Mesendoderm (in vitro differentiated cells): ENCODE data around the gene GABRG3.

Source experiments
- DNase-seq: peaks from one replicate; pipeline ENCODE4 v3.0.0; 2013
- H2AK5ac ChIP-seq: 2 replicates; pipeline ENCODE4 v1.6.1; 2013; ENCODE audit warnings: low read length, inconsistent platforms
- H2BK120ac ChIP-seq: 2 replicates; pipeline ENCODE4 v1.6.1; 2013; ENCODE audit warnings: low read depth, mild to moderate bottlenecking, low read length, moderate library complexity, mixed read lengths
- H2BK15ac ChIP-seq: replicated peaks from 2 replicates; pipeline ENCODE4 v1.6.1; 2013; ENCODE audit warnings: low read depth, mild to moderate bottlenecking, moderate library complexity
- H2BK5ac ChIP-seq: 2 replicates; pipeline ENCODE4 v1.6.1; 2013; ENCODE audit warnings: low read length, inconsistent platforms
- H3K18ac ChIP-seq: 2 replicates; pipeline ENCODE4 v1.6.1; 2013; ENCODE audit warnings: mild to moderate bottlenecking, low read length, mixed read lengths
- H3K23ac ChIP-seq: one replicate; pipeline ENCODE4 v1.6.1; 2013; ENCODE audit warnings: low read length
- H3K27ac ChIP-seq: 2 replicates; pipeline ENCODE4 v1.5.1; 2013; ENCODE audit warnings: low read depth, mild to moderate bottlenecking, inconsistent platforms, low read length, moderate library complexity
- H3K27me3 ChIP-seq: 2 replicates; pipeline ENCODE4 v1.6.1; 2013; ENCODE audit warnings: low read length, control low read depth, mild to moderate bottlenecking, inconsistent platforms; ENCODE audit not compliant: insufficient read depth, poor library complexity
- H3K36me3 ChIP-seq: 2 replicates; pipeline ENCODE4 v1.6.1; 2013; ENCODE audit warnings: low read length, inconsistent platforms; ENCODE audit not compliant: control insufficient read depth, insufficient read depth
- H3K4ac ChIP-seq: one replicate; pipeline ENCODE4 v1.6.1; 2013; ENCODE audit warnings: low read depth, mild to moderate bottlenecking, low read length, moderate library complexity
- H3K4me1 ChIP-seq: 2 replicates; pipeline ENCODE4 v1.6.1; 2013; ENCODE audit warnings: low read depth, low read length, inconsistent platforms; ENCODE audit not compliant: control insufficient read depth
- H3K4me2 ChIP-seq: 2 replicates; pipeline ENCODE4 v1.6.1; 2013; ENCODE audit warnings: low read length
- H3K4me3 ChIP-seq: 2 replicates; pipeline ENCODE4 v1.5.1; 2013; ENCODE audit warnings: mild to moderate bottlenecking, low read length
- H3K56ac ChIP-seq: one replicate; pipeline ENCODE4 v1.6.1; 2013; ENCODE audit warnings: low read length
- H3K79me1 ChIP-seq: 2 replicates; pipeline ENCODE4 v1.6.1; 2013; ENCODE audit warnings: low read length, inconsistent platforms
- H3K79me2 ChIP-seq: 2 replicates; pipeline ENCODE4 v1.6.1; 2013; ENCODE audit warnings: mild to moderate bottlenecking, low read length; ENCODE audit not compliant: control insufficient read depth, insufficient read depth
- H3K9ac ChIP-seq: 2 replicates; pipeline ENCODE4 v1.6.1; 2013; ENCODE audit warnings: low read length, inconsistent platforms
- H4K5ac ChIP-seq: one replicate; pipeline ENCODE4 v1.6.1; 2013; ENCODE audit warnings: low read length
- H4K8ac ChIP-seq: one replicate; pipeline ENCODE4 v1.6.1; 2013; ENCODE audit warnings: low read depth, mild to moderate bottlenecking, control low read depth, low read length, moderate library complexity
- WGBS: extraction: QIAGEN DNeasy Blood & Tissue Kit; methylation state at CpG from one replicate; pipeline ENCODE4 v1.1.7; 2013; ENCODE audit warnings: low lambda C conversion rate, missing lambda C conversion rate; ENCODE audit not compliant: insufficient coverage; ENCODE audit errors: extremely low coverage; 5-methylcytosine and 5-hydroxymethylcytosine counted together

The GABRG3 gene

DNA sequence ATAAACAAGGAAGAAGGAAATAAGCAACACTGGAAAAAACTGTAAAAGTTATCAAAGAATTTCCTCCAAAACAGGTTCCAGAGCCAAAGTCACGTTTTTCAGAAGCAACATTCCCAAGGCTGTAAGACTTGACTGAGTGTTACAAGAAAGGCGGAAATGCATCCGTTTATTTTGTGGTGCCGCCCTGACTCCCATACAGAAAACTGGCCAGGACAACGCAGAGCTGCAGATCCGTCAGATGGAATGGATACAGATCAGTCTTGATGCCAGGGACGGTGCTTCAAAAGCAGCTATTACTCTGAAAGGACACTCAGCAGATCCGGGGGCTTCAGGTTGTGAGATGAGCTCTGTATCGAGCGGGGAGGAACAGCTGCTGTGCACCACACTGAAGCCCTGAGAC, 83.4 kb downstream of the GABRG3 start:
- no peak overlapping the region for H3K4ac ChIP-seq
- no peaks in the 10 kb centered on the region for H3K79me2 ChIP-seq
- no peaks in the 10 kb centered on the region for H3K27me3 ChIP-seq
- no peak overlapping the region for H3K27ac ChIP-seq
- H3K4me1 ChIP-seq, result no peaks in the 10 kb centered on the region
- H4K8ac ChIP-seq, result no peak overlapping the region
- no peak overlapping the region for H4K5ac ChIP-seq
- no peak overlapping the region for H3K9ac ChIP-seq
- no peak overlapping the region for H2BK120ac ChIP-seq
- DNase-seq, result no peak
- no peak overlapping the region for H3K56ac ChIP-seq
- H3K36me3 ChIP-seq, result no peaks in the 10 kb centered on the region
- H2AK5ac ChIP-seq, result no peak overlapping the region
- no peaks in the 10 kb centered on the region for H3K79me1 ChIP-seq
- H3K4me3 ChIP-seq, result no peak overlapping the region
- no peak overlapping the region for H2BK5ac ChIP-seq
- H3K18ac ChIP-seq, result no peak overlapping the region
- WGBS, result no CpG with 5 or more reads among the region's 10 CpGs
- H2BK15ac ChIP-seq, result no peak overlapping the region
- H3K4me2 ChIP-seq, result no peak overlapping the region
- H3K23ac ChIP-seq, result no peak overlapping the region

DNA sequence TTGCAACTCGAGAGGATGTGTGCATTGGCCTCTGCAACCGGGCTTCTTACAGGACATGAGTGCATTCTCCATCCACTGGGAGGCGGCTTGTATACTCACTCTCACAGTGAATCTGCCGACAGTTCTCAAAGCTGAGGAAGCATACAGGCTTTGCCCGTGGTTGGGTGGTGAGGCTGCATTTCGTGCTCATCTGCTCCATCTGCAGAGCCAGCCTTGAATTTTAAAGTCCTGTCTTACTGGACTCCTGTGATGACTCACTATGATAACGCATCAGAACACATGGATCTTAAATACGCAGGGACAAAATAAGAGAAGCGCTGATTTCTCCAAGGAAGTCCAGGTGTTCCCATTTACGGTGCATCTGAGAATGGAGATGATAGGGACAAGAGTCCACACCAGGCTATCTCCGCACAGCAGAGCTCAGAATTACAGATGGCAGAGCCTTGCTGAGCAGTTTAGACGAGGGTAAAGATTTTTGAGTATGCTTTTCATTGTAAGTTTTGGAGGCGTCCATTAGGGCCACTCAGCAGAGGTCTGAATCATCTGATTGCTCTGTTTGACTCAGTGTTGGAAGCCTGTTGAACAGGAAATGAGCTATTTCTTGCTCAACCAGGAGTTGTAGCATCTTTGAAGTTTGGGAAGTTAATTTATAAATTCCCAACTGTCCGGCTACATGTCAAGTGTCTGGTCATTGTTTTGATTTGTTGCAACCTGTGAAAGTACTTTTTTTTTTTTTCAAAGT, 87.1 kb downstream of the GABRG3 start:
- WGBS, result no CpG with 5 or more reads among the region's 14 CpGs
- no peaks in the 10 kb centered on the region for H3K27me3 ChIP-seq
- no peak overlapping the region for H3K4ac ChIP-seq
- H4K8ac ChIP-seq, result no peak overlapping the region
- no peaks in the 10 kb centered on the region for H3K79me2 ChIP-seq
- H2BK120ac ChIP-seq, result no peak overlapping the region
- no peaks in the 10 kb centered on the region for H3K36me3 ChIP-seq
- DNase-seq, result no peak
- no peak overlapping the region for H3K4me2 ChIP-seq
- no peak overlapping the region for H3K4me3 ChIP-seq
- no peak overlapping the region for H2BK15ac ChIP-seq
- H3K18ac ChIP-seq, result no peak overlapping the region
- H2BK5ac ChIP-seq, result no peak overlapping the region
- no peak overlapping the region for H3K27ac ChIP-seq
- H3K9ac ChIP-seq, result no peak overlapping the region
- no peaks in the 10 kb centered on the region for H3K4me1 ChIP-seq
- no peak overlapping the region for H3K23ac ChIP-seq
- no peak overlapping the region for H2AK5ac ChIP-seq
- no peak overlapping the region for H3K56ac ChIP-seq
- no peaks in the 10 kb centered on the region for H3K79me1 ChIP-seq
- no peak overlapping the region for H4K5ac ChIP-seq

DNA sequence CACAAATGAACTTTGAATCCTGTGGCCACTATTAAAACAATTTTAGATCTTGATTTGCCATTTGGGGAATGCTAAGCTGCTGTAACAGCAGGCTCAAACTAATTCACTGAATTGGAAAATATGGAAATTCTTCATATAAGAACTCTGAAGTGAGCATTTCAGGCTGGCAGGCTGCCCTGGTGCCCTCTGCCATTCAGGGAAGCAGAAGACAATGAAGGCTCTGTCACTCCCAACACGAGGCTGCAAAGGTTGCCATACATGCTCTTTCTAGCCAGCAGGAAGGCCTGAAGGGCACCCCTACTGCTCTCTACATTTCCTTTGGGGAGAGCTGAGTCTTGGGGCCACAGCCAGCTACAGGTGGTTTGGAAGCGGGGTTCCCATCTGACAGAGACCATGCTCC, 88.0 kb downstream of the GABRG3 start:
- Histone ChIP-seq H3K56ac (no peak overlapping the region), H4K8ac (no peak overlapping the region), H3K36me3 (no peaks in the 10 kb centered on the region), H3K79me2 (no peaks in the 10 kb centered on the region), H3K9ac (no peak overlapping the region), H3K23ac (no peak overlapping the region), H2BK15ac (no peak overlapping the region), H2AK5ac (no peak overlapping the region), H3K4me1 (no peaks in the 10 kb centered on the region), H4K5ac (no peak overlapping the region), H3K27ac (no peak overlapping the region), H3K4me3 (no peak overlapping the region), H3K18ac (no peak overlapping the region), H3K27me3 (no peaks in the 10 kb centered on the region), H2BK5ac (no peak overlapping the region), H3K4me2 (no peak overlapping the region), H3K4ac (no peak overlapping the region), H3K79me1 (no peaks in the 10 kb centered on the region), H2BK120ac (no peak overlapping the region)
- no CpG with 5 or more reads among the region's 2 CpGs for WGBS
- DNase-seq, result no peak

DNA sequence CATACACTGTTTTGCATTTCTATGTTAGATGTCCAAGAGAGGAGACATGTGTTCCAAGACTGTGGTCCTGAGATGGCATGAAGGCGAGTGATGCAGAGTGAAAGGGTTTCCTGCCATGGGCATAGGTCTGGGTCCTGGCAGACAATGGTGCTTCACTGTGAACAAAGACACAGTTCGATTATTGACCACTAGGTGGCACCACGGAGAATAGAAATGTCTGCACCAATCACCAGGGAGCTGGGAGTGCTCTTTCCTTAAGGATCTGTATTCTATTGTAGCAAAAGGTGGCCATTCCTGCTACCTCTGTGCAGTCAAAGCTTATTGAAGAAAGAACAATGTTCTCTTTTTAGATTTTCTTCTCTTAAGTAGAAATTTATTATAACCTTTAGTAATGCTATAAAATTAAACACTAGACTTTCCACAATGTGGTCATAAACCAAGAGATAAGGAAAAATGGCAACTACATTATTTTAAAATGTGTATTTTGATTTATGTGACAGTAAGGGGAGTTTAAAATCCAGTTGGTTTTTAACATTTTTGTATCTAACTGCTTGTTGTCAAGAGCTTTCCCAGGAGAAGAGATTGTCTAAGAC, 88.7 kb downstream of the GABRG3 start:
- Histone ChIP-seq H3K56ac (no peak overlapping the region), H4K8ac (no peak overlapping the region), H3K27me3 (no peaks in the 10 kb centered on the region), H2BK5ac (no peak overlapping the region), H3K23ac (no peak overlapping the region), H3K4ac (no peak overlapping the region), H2BK120ac (no peak overlapping the region), H2BK15ac (no peak overlapping the region), H3K18ac (no peak overlapping the region), H3K4me2 (no peak overlapping the region), H2AK5ac (no peak overlapping the region), H3K9ac (no peak overlapping the region), H3K36me3 (no peaks in the 10 kb centered on the region), H3K4me1 (no peaks in the 10 kb centered on the region), H3K79me2 (no peaks in the 10 kb centered on the region), H3K79me1 (no peaks in the 10 kb centered on the region), H3K27ac (no peak overlapping the region), H4K5ac (no peak overlapping the region), H3K4me3 (no peak overlapping the region)
- DNase-seq, result peak; percentile 82
- WGBS, result no CpG with 5 or more reads among the region's 3 CpGs

DNA sequence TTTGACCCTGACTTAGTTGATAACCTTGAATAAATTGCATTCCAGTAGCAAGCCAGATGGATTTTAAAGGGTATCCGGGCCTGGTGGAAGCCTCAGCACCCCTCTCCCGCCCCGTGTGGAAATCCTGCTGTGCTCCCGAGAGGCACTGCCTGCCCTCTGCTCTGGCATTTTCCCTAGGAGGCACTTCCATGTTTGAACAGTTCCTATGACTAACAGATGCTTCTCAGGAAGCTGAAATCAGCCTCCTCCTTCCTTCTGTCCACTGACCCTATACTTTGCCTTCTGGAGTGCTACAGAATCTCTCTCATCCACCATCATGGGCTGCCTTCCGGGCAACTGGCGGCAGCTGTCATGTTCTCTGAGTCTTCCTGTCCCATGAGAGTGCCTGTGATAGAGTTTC, 90.8 kb downstream of the GABRG3 start:
- Histone ChIP-seq H3K4me3 (no peak overlapping the region), H2BK15ac (no peak overlapping the region), H3K36me3 (no peaks in the 10 kb centered on the region), H3K79me2 (no peaks in the 10 kb centered on the region), H3K27me3 (no peaks in the 10 kb centered on the region), H3K4me2 (no peak overlapping the region), H4K8ac (no peak overlapping the region), H2BK5ac (no peak overlapping the region), H3K79me1 (no peaks in the 10 kb centered on the region), H3K18ac (no peak overlapping the region), H3K4ac (no peak overlapping the region), H2AK5ac (no peak overlapping the region), H3K27ac (no peak overlapping the region), H3K9ac (no peak overlapping the region), H3K23ac (no peak overlapping the region), H2BK120ac (no peak overlapping the region), H4K5ac (no peak overlapping the region), H3K56ac (no peak overlapping the region), H3K4me1 (no peaks in the 10 kb centered on the region)
- DNase-seq, result no peak
- no CpG with 5 or more reads among the region's 6 CpGs for WGBS

DNA sequence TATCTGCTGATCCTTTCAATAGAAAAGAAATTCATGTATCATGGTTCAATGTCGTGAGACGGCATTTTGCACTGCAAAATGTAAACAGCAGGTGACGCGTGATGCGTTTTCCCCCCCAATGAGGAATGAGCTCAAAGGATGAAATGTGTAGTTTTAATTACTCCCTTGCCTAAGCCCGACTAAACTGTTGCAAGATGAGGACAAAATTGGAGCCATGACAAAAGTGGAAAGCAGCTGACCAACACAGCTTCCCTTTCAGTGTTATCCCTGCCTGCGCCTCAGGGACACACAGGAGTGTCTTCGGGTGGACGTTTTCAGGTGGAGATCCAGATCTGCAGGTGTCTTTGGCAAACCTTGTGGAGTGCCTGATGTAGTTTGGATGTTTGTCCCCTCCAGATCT, 92.0 kb downstream of the GABRG3 start:
- DNase-seq, result no peak
- H3K4me2 ChIP-seq, result no peak overlapping the region
- H3K27ac ChIP-seq, result no peak overlapping the region
- no peak overlapping the region for H4K5ac ChIP-seq
- no peak overlapping the region for H2AK5ac ChIP-seq
- H3K79me2 ChIP-seq, result no peaks in the 10 kb centered on the region
- no peak overlapping the region for H2BK5ac ChIP-seq
- no peak overlapping the region for H3K9ac ChIP-seq
- no peak overlapping the region for H3K4me3 ChIP-seq
- H4K8ac ChIP-seq, result no peak overlapping the region
- no peak overlapping the region for H2BK120ac ChIP-seq
- no peaks in the 10 kb centered on the region for H3K27me3 ChIP-seq
- H3K4me1 ChIP-seq, result no peaks in the 10 kb centered on the region
- no peaks in the 10 kb centered on the region for H3K36me3 ChIP-seq
- no peak overlapping the region for H3K23ac ChIP-seq
- no peak overlapping the region for H3K4ac ChIP-seq
- no peak overlapping the region for H2BK15ac ChIP-seq
- H3K56ac ChIP-seq, result no peak overlapping the region
- no peak overlapping the region for H3K18ac ChIP-seq
- no peaks in the 10 kb centered on the region for H3K79me1 ChIP-seq
- WGBS, result no CpG with 5 or more reads among the region's 9 CpGs
